ENCODE measurements around the gene SNAI3.

GRCh38 chr16:88662222-88662842 is 24.0 kb downstream of the SNAI3 start:
- no peak for TF ChIP-seq YY1 (IDR thresholded peaks at IDR 0.05; ENCODE audit: borderline replicate concordance in 1 of 3, control insufficient read depth in 1 of 3, extremely low read depth in 1 of 3, insufficient read depth in 3 of 3, insufficient read length in 1 of 3, insufficient replicate concordance in 2 of 3, low read depth in 1 of 3, low read length in 2 of 3)
- no peak for TF ChIP-seq NRF1 (conservative IDR thresholded peaks at IDR 0.05 in 1 of 2, IDR thresholded peaks at IDR 0.05 in 1 of 2)
- no peak for TF ChIP-seq DNMT1 (IDR thresholded peaks at IDR 0.05)
- no peak for TF ChIP-seq CREB3 (tag; conservative IDR thresholded peaks at IDR 0.05; ENCODE audit: low read depth)

Measured in K562 (cell line).